HepG2 (cell line): ENCODE measurements around the gene SYNGR4. TPM values are rescaled to one million over a fixed set of nuclear protein-coding genes. Genes with fewer than 3 reads are reported as not detected.

Experiments used
- ATAC-seq: fragments of 200-7000 bp; cut with Tn5 transposase; 3 replicates; pipeline ENCODE4 v1.9.1; 2020; ENCODE audit warnings: mild to moderate bottlenecking, moderate library complexity
- BruUV-seq: library from RNA; stranded (reverse); fragments of 400-500 nt; replicated peaks from 2 replicates; lab custom pipeline; 2021; lab: Mats Ljungman, UMichigan
- CTCF ChIA-PET: fragments of 300-600 bp; formaldehyde crosslinking; extraction: SDS; loops from one replicate; lab custom pipeline; 2021; ENCODE audit warnings: low total read pairs, inconsistent platforms, low intra/inter-chr PET ratio; lab: Yijun Ruan, JAX
- POLR2A ChIA-PET: fragments of 350-600 bp; sonication (Branson Sonifier 250); formaldehyde crosslinking; loops from one replicate; lab custom pipeline; 2020; ENCODE audit warnings: antibody characterized with exemption, inconsistent platforms; lab: Yijun Ruan, JAX
- DNase-seq: peaks from one replicate; pipeline ENCODE4 v3.0.0-alpha.2; 2015; ENCODE audit warnings: low spot score
- FAIRE-seq: peaks from 3 replicates; lab custom pipeline; 2011; peaks lifted over from hg19 to GRCh38; lab: Jason Lieb, UNC
- H2AFZ ChIP-seq: one replicate; pipeline ENCODE4 v1.6.1; 2011; ENCODE audit warnings: low read length, inconsistent platforms
- H3K27ac ChIP-seq: fragments of 300-600 bp; 3 replicates; pipeline ENCODE4 v1.8.0; 2011; ENCODE audit warnings: mixed run types, mild to moderate bottlenecking, mixed read lengths, low read length, inconsistent platforms; ENCODE audit not compliant: insufficient read depth; ENCODE audit errors: extremely low read length
- H3K27me3 ChIP-seq, 2 experiments: fragments of 200-600 bp in 1 of 2; 2 replicates in 1 of 2; 3 replicates in 1 of 2; pipeline versions ENCODE4 v1.6.0 to v1.8.0; 2011; ENCODE audit warnings: low read length in 2 of 2, mild to moderate bottlenecking in 2 of 2, moderate library complexity in 2 of 2, inconsistent platforms in 1 of 2; ENCODE audit not compliant: insufficient read depth in 2 of 2, control insufficient read depth in 1 of 2
- H3K36me3 ChIP-seq, 2 experiments: fragments of 200-600 bp in 1 of 2; replicated peaks in 1 of 2; 2 replicates in 1 of 2; 3 replicates in 1 of 2; pipeline versions ENCODE4 v1.5.1 to v1.8.0; 2011; ENCODE audit warnings: low read length in 2 of 2, inconsistent platforms in 1 of 2; ENCODE audit not compliant: insufficient read depth in 2 of 2, control insufficient read depth in 1 of 2
- H3K4me1 ChIP-seq: 2 replicates; pipeline ENCODE4 v1.5.1; 2012; ENCODE audit warnings: low read length, inconsistent platforms; ENCODE audit not compliant: insufficient read depth
- H3K4me2 ChIP-seq: 2 replicates; pipeline ENCODE4 v1.6.0; 2011; ENCODE audit warnings: low read depth, low read length, inconsistent platforms
- H3K4me3 ChIP-seq, 3 experiments: fragments of 200-600 bp in 1 of 3; sonication (generic), shearing (Covaris generic) in 1 of 3; replicated peaks in 1 of 3; 2 replicates each; pipeline ENCODE4 v1.5.1; 2011 to 2016; ENCODE audit warnings: low read length in 3 of 3, inconsistent platforms in 2 of 3, low read depth in 2 of 3, mild to moderate bottlenecking in 2 of 3, control low read depth in 1 of 3, mixed read lengths in 1 of 3; ENCODE audit not compliant: insufficient read depth in 1 of 3
- H3K79me2 ChIP-seq: one replicate; pipeline ENCODE4 v1.6.1; 2011; ENCODE audit warnings: low read length, inconsistent platforms; ENCODE audit not compliant: insufficient read depth
- H3K9ac ChIP-seq: 2 replicates; pipeline ENCODE4 v1.6.0; 2011; ENCODE audit warnings: mild to moderate bottlenecking, low read depth, low read length, inconsistent platforms; ENCODE audit not compliant: insufficient read depth
- H3K9me3 ChIP-seq: 2 replicates; pipeline ENCODE4 v1.5.1; 2012; ENCODE audit warnings: mild to moderate bottlenecking, low read length
- H4K20me1 ChIP-seq: 2 replicates; pipeline ENCODE4 v1.6.0; 2011; ENCODE audit warnings: inconsistent platforms, mild to moderate bottlenecking, low read length, moderate library complexity; ENCODE audit not compliant: insufficient read depth
- ATAD3A ChIP-seq: sonication (generic); formaldehyde crosslinking; IDR thresholded peaks from 2 replicates; pipeline ENCODE4 v1.4.0; 2020; ENCODE audit warnings: missing genetic modification reagents
- DMAP1 ChIP-seq: IDR thresholded peaks from 2 replicates; pipeline ENCODE4 v1.6.1; 2016
- GATA4 ChIP-seq: sonication (generic); IDR thresholded peaks from 2 replicates; pipeline ENCODE4 v1.6.1; 2016; ENCODE audit warnings: antibody characterized with exemption, low read depth, borderline replicate concordance
- GPN1 ChIP-seq: sonication (generic); formaldehyde crosslinking; IDR thresholded peaks from 2 replicates; pipeline ENCODE4 v1.5.1; 2020; ENCODE audit warnings: missing genetic modification reagents, borderline replicate concordance
- HNF4A ChIP-seq: sonication (generic); formaldehyde crosslinking; IDR thresholded peaks from 2 replicates; pipeline ENCODE4 v1.4.0; 2020; ENCODE audit warnings: missing genetic modification reagents
- MED13 ChIP-seq: sonication (generic); formaldehyde crosslinking; IDR thresholded peaks from 2 replicates; pipeline ENCODE4 v1.5.0; 2020; ENCODE audit warnings: missing genetic modification reagents
- NR3C1 ChIP-seq: sonication (generic); formaldehyde crosslinking; IDR thresholded peaks from 2 replicates; pipeline ENCODE4 v1.4.0; 2020; ENCODE audit warnings: missing genetic modification reagents
- POLR2A ChIP-seq, 2 experiments: IDR thresholded peaks; 2 replicates each; pipeline ENCODE4 v1.6.1; 2011; ENCODE audit warnings: low read depth in 2 of 2, low read length in 2 of 2, mild to moderate bottlenecking in 1 of 2, moderate library complexity in 1 of 2; ENCODE audit not compliant: insufficient read depth in 1 of 2
- PRPF4 ChIP-seq: fragments of 200-400 bp; formaldehyde crosslinking; IDR thresholded peaks from 2 replicates; pipeline ENCODE4 v1.6.1; 2016; ENCODE audit warnings: low read length, low read depth; ENCODE audit not compliant: poor library complexity, severe bottlenecking
- TMF1 ChIP-seq: sonication (generic); formaldehyde crosslinking; IDR thresholded peaks from 2 replicates; pipeline ENCODE4 v1.8.1; 2022; ENCODE audit warnings: low read depth, missing genetic modification reagents
- YEATS2 ChIP-seq: sonication (generic); formaldehyde crosslinking; IDR thresholded peaks from 2 replicates; pipeline ENCODE4 v1.4.0; 2020; ENCODE audit warnings: missing genetic modification reagents, borderline replicate concordance
- ZFP37 ChIP-seq: sonication (generic); formaldehyde crosslinking; IDR thresholded peaks from 2 replicates; pipeline ENCODE4 v1.4.0; 2020; ENCODE audit warnings: missing genetic modification reagents, borderline replicate concordance
- ZKSCAN1 ChIP-seq: fragments of 150-350 bp; IDR thresholded peaks from 2 replicates; pipeline ENCODE4 v1.6.1; 2014; ENCODE audit warnings: low read length
- ZNF350 ChIP-seq: sonication (generic); formaldehyde crosslinking; IDR thresholded peaks from 2 replicates; pipeline ENCODE4 v1.4.0; 2020; ENCODE audit warnings: mild to moderate bottlenecking, low read depth, missing genetic modification reagents, borderline replicate concordance
- ZNF577 ChIP-seq: sonication (generic); formaldehyde crosslinking; IDR thresholded peaks from 2 replicates; pipeline ENCODE4 v1.4.0; 2020; ENCODE audit warnings: mild to moderate bottlenecking, low read depth, missing genetic modification reagents, borderline replicate concordance
- ZNF788 ChIP-seq: sonication (generic); formaldehyde crosslinking; IDR thresholded peaks from 2 replicates; pipeline ENCODE4 v1.5.0; 2020; ENCODE audit warnings: mild to moderate bottlenecking, missing genetic modification reagents, borderline replicate concordance
- WGBS: methylation state at CpG from one replicate; pipeline ENCODE4 v1.1.6; 2017; ENCODE audit warnings: low lambda C conversion rate; 5-methylcytosine and 5-hydroxymethylcytosine counted together
- in situ Hi-C: cut with HindIII; loops from 2 replicates; pipeline ENCODE4 v1.10.0; 2017; ENCODE audit warnings: low pct_unique_long_range_greater_than_20kb; ENCODE audit not compliant: extremely low pct_ligation_motif_present
- intact Hi-C: fragments of 100-400 bp; cut with micrococcal nuclease; formaldehyde crosslinking; loops from one replicate; pipeline ENCODE4 v1.10.0; 2022; ENCODE audit not compliant: unreplicated experiment
- polyA plus RNA-seq, 8 experiments: library from polyadenylated mRNA; depleted of rRNA in 3 of 8; stranded (reverse) in 7 of 8; unstranded in 1 of 8; fragments of >200 nt; fragmentation: Illumina TruSeq in 4 of 8; extraction: Trizol in 4 of 8; gene quantifications; 2 replicates each; pipeline versions ENCODE4 v1.2.1 to v1.2.3, GENCODE V29; 2011 to 2016; ENCODE audit warnings: low read depth in 4 of 8, missing spikeins in 1 of 8, mixed read lengths in 1 of 8; ENCODE audit not compliant: insufficient read depth in 1 of 8
- total RNA-seq, 5 experiments: library from RNA; depleted of rRNA; stranded (reverse); fragments of >200 nt; fragmentation: Illumina TruSeq; extraction: Trizol; gene quantifications; 2 replicates each; pipeline ENCODE4 v1.2.3, GENCODE V29; 2016; ENCODE audit warnings: low read depth in 1 of 5
- TF ChIP-seq, protein P1 (sequence below): sonication (generic); formaldehyde crosslinking; IDR thresholded peaks from 2 replicates; pipeline ENCODE4 v1.9.0; 2022; ENCODE audit warnings: low read depth, missing genetic modification reagents
- TF ChIP-seq, protein P2 (sequence below), 2 experiments: fragments of 450-650 bp in 1 of 2; sonication (generic) in 1 of 2; formaldehyde crosslinking; IDR thresholded peaks; 2 replicates each; pipeline versions ENCODE4 v1.5.0 to v1.8.0; 2020 to 2022; ENCODE audit warnings: mild to moderate bottlenecking in 1 of 2, missing genetic modification reagents in 1 of 2
- TF ChIP-seq, protein P3 (sequence below): IDR thresholded peaks from 2 replicates; pipeline ENCODE4 v1.6.1; 2016

The SYNGR4 gene
- total and polyA plus RNA-seq, 2 of the 13 experiments (the other 11 are each of a cell fraction or from before 2014, with no cell fraction given) = not detected

DNA sequence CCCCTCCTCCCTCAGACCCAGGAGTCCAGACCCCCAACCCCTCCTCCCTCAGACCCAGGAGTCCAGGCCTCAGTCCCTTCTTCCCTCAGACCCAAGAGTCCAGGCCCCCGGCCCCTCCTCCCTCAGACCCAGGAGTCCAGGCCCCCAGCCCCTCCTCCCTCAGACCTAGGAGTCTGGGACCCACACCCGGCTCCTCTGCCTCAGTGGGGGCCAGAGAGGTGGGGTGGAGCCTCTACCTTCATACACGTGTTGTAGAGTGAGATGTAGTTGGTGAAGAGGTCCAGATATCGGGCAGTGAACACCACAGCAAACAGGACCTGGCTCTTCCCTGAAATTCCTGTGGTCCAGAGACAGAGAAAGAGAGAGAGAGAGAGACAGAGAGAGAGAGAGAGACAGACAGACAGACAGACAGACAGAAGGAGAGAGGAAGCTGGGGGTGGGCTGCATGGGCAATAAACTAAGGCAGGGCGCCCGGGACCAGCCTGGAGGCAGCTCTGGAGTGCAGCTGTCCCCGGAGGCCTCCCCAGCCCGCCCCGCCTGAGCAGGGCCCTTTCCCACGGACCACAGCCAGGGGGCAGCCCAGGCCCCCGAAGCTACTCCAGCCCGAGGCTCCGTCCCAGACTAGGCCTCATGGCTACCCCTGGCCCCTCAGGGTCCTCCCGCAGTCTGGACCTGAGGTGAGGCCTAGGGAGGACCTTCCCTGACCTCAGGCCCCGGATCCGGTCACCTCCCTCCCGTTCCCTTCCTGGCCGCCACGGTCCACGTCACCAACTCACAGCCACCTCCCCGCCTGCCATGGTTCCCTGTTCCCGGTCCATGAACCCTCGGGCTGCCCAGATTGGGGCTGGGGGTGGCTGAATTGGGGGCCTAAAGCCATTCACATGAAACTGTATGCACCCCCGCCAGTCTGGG is 26.3 kb downstream of the SYNGR4 start:
- H3K4me1 ChIP-seq = peaks cover 63% of the 10 kb centered on the region
- no TSS peak for BruUV-seq
- peak overlapping the region; percentile 83 for H3K27ac ChIP-seq
- no peak overlapping the region for H2AFZ ChIP-seq
- CTCF ChIA-PET = interaction anchor here (1.4 kb wide), 1 partner anchor 70 kb away, joined by 9 read pairs; no protein-coding TSS in a partner anchor
- peaks cover 10 to 28% of the 10 kb centered on the region in 2 experiments; a peak in 4 of 5 replicates for H3K27me3 ChIP-seq
- POLR2A ChIA-PET = interaction anchor here (1.0 to 3.0 kb wide), 10 partner anchors 10 to 218 kb away, joined by 3 to 44 read pairs (median 7); partner anchors contain the start of genes EMP3, GRWD1, SYNGR4 and TMEM143
- H3K4me2 ChIP-seq = peak overlapping the region; percentile 84
- peak; percentile 44 for DNase-seq
- H3K9ac ChIP-seq = peak overlapping the region; percentile 99
- intact Hi-C loops (loop anchor here (5.0 kb wide), 2 partner anchors 38 to 68 kb away; a partner anchor contains a TSS), in situ Hi-C loops (loop anchor here (5.0 kb wide), 2 partner anchors 38 to 73 kb away; no protein-coding TSS in a partner anchor)
- H3K4me3 ChIP-seq = peak overlapping the region; percentile 93 to 99 (median 99)
- WGBS = under 1% methylated on average over 17 of the region's 24 CpGs
- no peaks in the 10 kb centered on the region for H3K9me3 ChIP-seq
- H3K36me3 ChIP-seq = peaks cover 8 to 34% of the 10 kb centered on the region in 2 experiments
- H4K20me1 ChIP-seq = peaks cover 4% of the 10 kb centered on the region; the same call in 1 of the 2 replicates
- peak; percentile 67 for ATAC-seq
- FAIRE-seq = no peak
- peaks cover 16% of the 10 kb centered on the region for H3K79me2 ChIP-seq
- no peak for TF ChIP-seq GATA4
- TF ChIP-seq ATAD3A = peak; percentile 93
- peak; percentile 76; the same call in 1 of the 2 replicates for TF ChIP-seq DMAP1 (CRISPR knock-in tag)
- no peak for TF ChIP-seq NR3C1 (CRISPR knock-in tag)
- no peak; the same call in 1 of the 2 replicates for TF ChIP-seq ZNF577 (CRISPR knock-in tag)
- peak; percentile 33; the same call in 1 of the 2 replicates for TF ChIP-seq HNF4A
- peak; percentile 52 to 53; a peak in 3 of 4 replicates for TF ChIP-seq POLR2A (IDR thresholded peaks at IDR 0.05; ENCODE audit: insufficient read depth in 1 of 2, low read depth in 2 of 2, low read length in 2 of 2)
- TF ChIP-seq, protein P1, sequence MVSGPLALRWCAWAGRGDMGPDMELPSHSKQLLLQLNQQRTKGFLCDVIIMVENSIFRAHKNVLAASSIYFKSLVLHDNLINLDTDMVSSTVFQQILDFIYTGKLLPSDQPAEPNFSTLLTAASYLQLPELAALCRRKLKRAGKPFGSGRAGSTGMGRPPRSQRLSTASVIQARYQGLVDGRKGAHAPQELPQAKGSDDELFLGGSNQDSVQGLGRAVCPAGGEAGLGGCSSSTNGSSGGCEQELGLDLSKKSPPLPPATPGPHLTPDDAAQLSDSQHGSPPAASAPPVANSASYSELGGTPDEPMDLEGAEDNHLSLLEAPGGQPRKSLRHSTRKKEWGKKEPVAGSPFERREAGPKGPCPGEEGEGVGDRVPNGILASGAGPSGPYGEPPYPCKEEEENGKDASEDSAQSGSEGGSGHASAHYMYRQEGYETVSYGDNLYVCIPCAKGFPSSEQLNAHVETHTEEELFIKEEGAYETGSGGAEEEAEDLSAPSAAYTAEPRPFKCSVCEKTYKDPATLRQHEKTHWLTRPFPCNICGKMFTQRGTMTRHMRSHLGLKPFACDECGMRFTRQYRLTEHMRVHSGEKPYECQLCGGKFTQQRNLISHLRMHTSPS (CRISPR knock-in tag) = no peak; the same call in 1 of the 2 replicates
- peak; percentile 54; the same call in 1 of the 2 replicates for TF ChIP-seq ZNF788 (CRISPR knock-in tag)
- TF ChIP-seq GPN1 = peak; percentile 68; the same call in 1 of the 2 replicates
- TF ChIP-seq YEATS2 = peak; percentile 55; the same call in 1 of the 2 replicates
- TF ChIP-seq, protein P2, sequence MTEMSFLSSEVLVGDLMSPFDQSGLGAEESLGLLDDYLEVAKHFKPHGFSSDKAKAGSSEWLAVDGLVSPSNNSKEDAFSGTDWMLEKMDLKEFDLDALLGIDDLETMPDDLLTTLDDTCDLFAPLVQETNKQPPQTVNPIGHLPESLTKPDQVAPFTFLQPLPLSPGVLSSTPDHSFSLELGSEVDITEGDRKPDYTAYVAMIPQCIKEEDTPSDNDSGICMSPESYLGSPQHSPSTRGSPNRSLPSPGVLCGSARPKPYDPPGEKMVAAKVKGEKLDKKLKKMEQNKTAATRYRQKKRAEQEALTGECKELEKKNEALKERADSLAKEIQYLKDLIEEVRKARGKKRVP (CRISPR knock-in tag; IDR thresholded peaks at IDR 0.05) = no peak; a peak in 1 of 4 replicates
- TF ChIP-seq ZFP37 = 0 out of 2 replicates have a peak, but pooled peaks have one; percentile 37
- TF ChIP-seq PRPF4 = peak; percentile 18
- peak; percentile 31; the same call in 1 of the 2 replicates for TF ChIP-seq ZNF350 (CRISPR knock-in tag)
- TF ChIP-seq ZKSCAN1 = no peak
- no peak for TF ChIP-seq TMF1 (CRISPR knock-in tag)
- peak; percentile 78 for TF ChIP-seq MED13 (CRISPR knock-in tag)
- TF ChIP-seq, protein P3, sequence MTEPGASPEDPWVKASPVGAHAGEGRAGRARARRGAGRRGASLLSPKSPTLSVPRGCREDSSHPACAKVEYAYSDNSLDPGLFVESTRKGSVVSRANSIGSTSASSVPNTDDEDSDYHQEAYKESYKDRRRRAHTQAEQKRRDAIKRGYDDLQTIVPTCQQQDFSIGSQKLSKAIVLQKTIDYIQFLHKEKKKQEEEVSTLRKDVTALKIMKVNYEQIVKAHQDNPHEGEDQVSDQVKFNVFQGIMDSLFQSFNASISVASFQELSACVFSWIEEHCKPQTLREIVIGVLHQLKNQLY (CRISPR knock-in tag) = no peak
